ENCODE measurements around the gene SOSTDC1. TPM values are rescaled to one million over a fixed set of nuclear protein-coding genes. Genes with fewer than 3 reads are reported as not detected.

SOSTDC1 gene
- total RNA-seq, 1 donor from 2014 or later: 0.41 TPM

DNA sequence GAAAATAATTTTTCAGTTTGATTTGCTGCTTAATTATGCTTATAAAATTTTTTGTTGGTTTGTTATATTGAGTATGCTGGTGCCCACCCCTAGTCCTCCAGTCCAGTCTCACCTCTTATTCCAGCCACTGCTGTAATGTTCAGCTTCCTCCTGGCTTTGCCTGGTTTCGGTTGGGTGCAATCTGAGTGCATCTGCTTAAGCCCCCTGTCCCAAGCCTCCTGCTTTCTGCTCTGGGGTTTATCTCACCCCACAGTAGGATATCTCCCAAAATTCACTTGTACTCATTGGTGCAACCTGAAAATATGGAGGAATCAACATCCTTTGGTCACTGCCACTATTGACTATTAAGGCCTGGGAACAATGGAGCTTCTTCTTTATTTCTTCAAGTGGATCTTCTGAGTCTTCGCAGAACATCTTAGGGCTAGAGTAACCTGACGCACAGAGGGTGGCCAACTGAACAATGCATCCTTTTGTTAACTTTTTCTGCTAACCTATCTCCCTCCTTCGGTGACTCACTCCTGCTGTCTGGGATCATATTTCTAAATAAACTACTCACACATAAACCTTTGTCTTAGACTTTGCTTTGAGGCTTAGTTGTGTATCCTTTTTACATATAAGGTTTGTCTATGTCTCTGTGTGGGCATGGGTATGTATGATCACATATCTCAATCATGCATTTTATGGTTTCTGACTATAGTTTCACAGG, 19.1 kb upstream of the SOSTDC1 start:
- no peak for TF ChIP-seq CTCF (IDR thresholded peaks at IDR 0.05; ENCODE audit: unreplicated experiment)
- no peaks in the 10 kb centered on the region for H3K36me3 Mint-ChIP-seq (ENCODE audit: insufficient read depth)
- no peak overlapping the region for H3K4me3 Mint-ChIP-seq (ENCODE audit: low read depth)
- no peaks in the 10 kb centered on the region for H3K27me3 Mint-ChIP-seq
- DNase-seq (ENCODE audit: low spot score, unreplicated experiment): no peak
- peak overlapping the region; percentile 22 for H3K27ac Mint-ChIP-seq
- H3K4me1 Mint-ChIP-seq (ENCODE audit: low read depth): peaks cover 16% of the 10 kb centered on the region
- peaks cover 2% of the 10 kb centered on the region for H3K9me3 Mint-ChIP-seq (ENCODE audit: low read depth)

DNA sequence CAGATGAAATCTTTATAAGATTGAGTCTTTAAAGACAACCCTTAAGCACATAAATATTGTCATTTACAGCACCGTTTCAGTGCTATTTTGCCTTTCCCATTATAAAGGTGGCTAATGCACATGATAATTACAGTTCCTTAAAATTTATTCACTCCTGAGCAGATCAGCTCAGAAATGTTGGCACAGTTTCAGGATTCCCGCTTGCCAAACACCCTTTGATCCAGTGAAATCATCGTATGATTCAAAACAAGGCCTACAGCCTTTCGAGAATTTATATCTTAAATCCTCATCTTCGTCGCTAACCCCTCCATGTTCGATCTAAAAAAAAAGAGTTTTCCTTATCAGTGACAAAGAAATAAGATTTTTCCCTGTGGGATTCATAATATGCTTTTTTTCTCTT, 14.1 kb upstream of the SOSTDC1 start:
- Mint-ChIP-seq H3K27ac (no peak overlapping the region), H3K36me3 (ENCODE audit: insufficient read depth) (no peaks in the 10 kb centered on the region), H3K9me3 (ENCODE audit: low read depth) (no peaks in the 10 kb centered on the region), H3K4me3 (ENCODE audit: low read depth) (no peak overlapping the region), H3K27me3 (no peaks in the 10 kb centered on the region), H3K4me1 (ENCODE audit: low read depth) (peaks cover 2% of the 10 kb centered on the region)
- no peak for DNase-seq (ENCODE audit: low spot score, unreplicated experiment)
- TF ChIP-seq CTCF (IDR thresholded peaks at IDR 0.05; ENCODE audit: unreplicated experiment): no peak

- no peaks in the 10 kb centered on the region for H3K4me1 Mint-ChIP-seq (ENCODE audit: low read depth)
- H3K27ac Mint-ChIP-seq: no peak overlapping the region
- no peaks in the 10 kb centered on the region for H3K36me3 Mint-ChIP-seq (ENCODE audit: insufficient read depth)
- no peaks in the 10 kb centered on the region for H3K9me3 Mint-ChIP-seq (ENCODE audit: low read depth)
- no peaks in the 10 kb centered on the region for H3K27me3 Mint-ChIP-seq
- H3K4me3 Mint-ChIP-seq (ENCODE audit: low read depth): no peak overlapping the region
- DNase-seq (ENCODE audit: low spot score, unreplicated experiment): no peak
- TF ChIP-seq CTCF (IDR thresholded peaks at IDR 0.05; ENCODE audit: unreplicated experiment): no peak
Measured at GRCh38 chr7:16479161-16479560, 13.6 kb upstream of the SOSTDC1 start.

DNA sequence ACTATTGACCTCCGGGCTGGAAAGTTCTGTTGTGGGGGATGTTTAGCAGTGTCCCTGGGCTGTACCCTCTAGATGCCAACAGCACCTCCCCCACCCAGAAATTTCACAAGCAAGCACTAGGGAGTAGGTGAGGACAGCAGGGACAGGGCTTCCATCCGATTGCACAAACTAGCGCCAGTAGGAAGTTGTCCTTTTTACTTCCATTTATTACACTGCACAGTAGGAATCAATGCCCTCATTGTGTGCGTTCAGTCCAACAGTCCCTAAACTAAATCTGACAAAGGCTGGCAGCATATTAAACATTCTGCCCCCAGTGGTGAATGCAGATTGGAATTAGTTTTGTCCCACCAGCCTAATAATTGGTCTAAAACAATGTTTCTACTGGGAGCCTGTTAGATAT, 6.4 kb upstream of the SOSTDC1 start:
- no peaks in the 10 kb centered on the region for H3K9me3 Mint-ChIP-seq (ENCODE audit: low read depth)
- no peak overlapping the region for H3K4me3 Mint-ChIP-seq (ENCODE audit: low read depth)
- H3K27ac Mint-ChIP-seq: no peak overlapping the region
- H3K4me1 Mint-ChIP-seq (ENCODE audit: low read depth): no peaks in the 10 kb centered on the region
- no peaks in the 10 kb centered on the region for H3K27me3 Mint-ChIP-seq
- H3K36me3 Mint-ChIP-seq (ENCODE audit: insufficient read depth): no peaks in the 10 kb centered on the region
- DNase-seq (ENCODE audit: low spot score, unreplicated experiment): no peak
- no peak for TF ChIP-seq CTCF (IDR thresholded peaks at IDR 0.05; ENCODE audit: unreplicated experiment)

- Mint-ChIP-seq H3K9me3 (ENCODE audit: low read depth) (no peaks in the 10 kb centered on the region), H3K27ac (no peak overlapping the region), H3K4me3 (ENCODE audit: low read depth) (no peak overlapping the region), H3K36me3 (ENCODE audit: insufficient read depth) (no peaks in the 10 kb centered on the region), H3K27me3 (no peaks in the 10 kb centered on the region), H3K4me1 (ENCODE audit: low read depth) (peaks cover 23% of the 10 kb centered on the region)
- DNase-seq (ENCODE audit: low spot score, unreplicated experiment): no peak
- no peak for TF ChIP-seq CTCF (IDR thresholded peaks at IDR 0.05; ENCODE audit: unreplicated experiment)
Measured at GRCh38 chr7:16463949-16464715, 1.4 kb downstream of the SOSTDC1 start.
